ENCODE measurements around the gene DNAJC4.

The DNAJC4 gene

GRCh38 chr11:64251016-64251752 is 20.8 kb downstream of the DNAJC4 start, which contains the start of gene PLCB3:
PLCB3 (plus strand) TSS chr11:64251530; CDS start chr11:64251650, 120 bp downstream.
- Histone ChIP-seq H3K27ac (peak within 1 kb of the TSS; percentile 67 to 80), H3K4me3 (peak within 1 kb of the TSS; percentile 83)
- no peak for DNase-seq (ENCODE audit: low spot score)
- TF ChIP-seq, protein P1, sequence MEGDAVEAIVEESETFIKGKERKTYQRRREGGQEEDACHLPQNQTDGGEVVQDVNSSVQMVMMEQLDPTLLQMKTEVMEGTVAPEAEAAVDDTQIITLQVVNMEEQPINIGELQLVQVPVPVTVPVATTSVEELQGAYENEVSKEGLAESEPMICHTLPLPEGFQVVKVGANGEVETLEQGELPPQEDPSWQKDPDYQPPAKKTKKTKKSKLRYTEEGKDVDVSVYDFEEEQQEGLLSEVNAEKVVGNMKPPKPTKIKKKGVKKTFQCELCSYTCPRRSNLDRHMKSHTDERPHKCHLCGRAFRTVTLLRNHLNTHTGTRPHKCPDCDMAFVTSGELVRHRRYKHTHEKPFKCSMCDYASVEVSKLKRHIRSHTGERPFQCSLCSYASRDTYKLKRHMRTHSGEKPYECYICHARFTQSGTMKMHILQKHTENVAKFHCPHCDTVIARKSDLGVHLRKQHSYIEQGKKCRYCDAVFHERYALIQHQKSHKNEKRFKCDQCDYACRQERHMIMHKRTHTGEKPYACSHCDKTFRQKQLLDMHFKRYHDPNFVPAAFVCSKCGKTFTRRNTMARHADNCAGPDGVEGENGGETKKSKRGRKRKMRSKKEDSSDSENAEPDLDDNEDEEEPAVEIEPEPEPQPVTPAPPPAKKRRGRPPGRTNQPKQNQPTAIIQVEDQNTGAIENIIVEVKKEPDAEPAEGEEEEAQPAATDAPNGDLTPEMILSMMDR (IDR thresholded peaks at IDR 0.05), result peak; percentile 83

DNA sequence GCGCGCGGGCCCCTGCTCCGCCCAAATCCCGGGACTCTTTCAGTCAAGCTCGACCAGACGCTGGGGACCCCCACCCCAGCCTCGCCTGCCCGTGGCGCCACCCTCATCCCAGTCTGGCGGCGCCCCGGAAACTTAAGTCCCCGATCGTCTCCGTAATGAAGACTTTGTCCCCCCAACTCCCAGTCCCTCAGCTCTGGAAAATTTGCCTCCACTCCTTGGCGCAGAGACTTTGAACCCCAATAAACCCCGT is 21.3 kb downstream of the DNAJC4 start:
- H3K4me3 ChIP-seq, result peak overlapping the region; percentile 83
- no peak for DNase-seq (ENCODE audit: low spot score)
- H3K27ac ChIP-seq, result peak overlapping the region; percentile 67 to 80
- TF ChIP-seq, protein P1 (IDR thresholded peaks at IDR 0.05), result no peak

- TF ChIP-seq, protein P1 (IDR thresholded peaks at IDR 0.05), result no peak
- peak overlapping the region; percentile 67 to 80 for H3K27ac ChIP-seq
- DNase-seq (ENCODE audit: low spot score), result no peak
- peak overlapping the region; percentile 83 for H3K4me3 ChIP-seq
Observed at GRCh38 chr11:64252003-64252872, 21.9 kb downstream of the DNAJC4 start.

- peak overlapping the region; percentile 67 to 80 for H3K27ac ChIP-seq
- peak overlapping the region; percentile 83 for H3K4me3 ChIP-seq
- TF ChIP-seq, protein P1 (IDR thresholded peaks at IDR 0.05), result no peak
- DNase-seq (ENCODE audit: low spot score), result no peak
Observed at GRCh38 chr11:64253043-64253442, 22.7 kb downstream of the DNAJC4 start.

DNA sequence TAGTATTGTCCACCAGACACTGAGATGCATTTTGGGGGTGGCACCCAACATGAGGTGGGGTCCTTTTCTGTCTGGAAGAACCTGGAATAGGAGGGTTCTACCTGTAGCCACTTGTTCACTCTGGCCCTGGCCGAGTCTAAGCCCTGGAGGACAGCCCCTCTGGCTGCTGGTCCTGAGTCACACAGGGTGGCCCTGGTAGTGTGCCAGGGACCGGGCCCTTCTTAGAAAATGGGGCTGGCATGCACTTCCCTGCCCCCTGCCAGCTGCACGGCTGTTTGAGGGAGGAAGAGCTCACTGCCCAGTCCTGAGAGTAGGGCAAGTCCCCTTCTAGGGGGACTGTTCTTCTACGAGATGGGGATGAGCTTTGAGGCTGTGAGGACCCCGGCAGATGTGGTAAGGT is 23.1 kb downstream of the DNAJC4 start:
- DNase-seq (ENCODE audit: low spot score), result no peak

GRCh38 chr11:64254326-64254725 is 24.0 kb downstream of the DNAJC4 start:
- DNase-seq (ENCODE audit: low spot score), result no peak
- TF ChIP-seq, protein P1 (IDR thresholded peaks at IDR 0.05), result no peak
- Histone ChIP-seq H3K27ac (no peak overlapping the region), H3K4me3 (no peak overlapping the region)

More for the DNA sequence above, 23.1 kb downstream of the DNAJC4 start:
- H3K27ac ChIP-seq, result peak overlapping the region; percentile 26 to 80
- peak overlapping the region; percentile 83 for H3K4me3 ChIP-seq
- TF ChIP-seq, protein P1 (IDR thresholded peaks at IDR 0.05), result no peak

Measured in coronary artery (tissue), 2 donors.